HEK293 (cell line): ENCODE data around the gene TGFBI.

ENCODE experiments used
- CTCF ChIA-PET: fragments of 350-600 bp; formaldehyde crosslinking; extraction: SDS; loops from one replicate; lab custom pipeline; 2021; ENCODE audit warnings: antibody characterized with exemption; lab: Yijun Ruan, JAX
- POLR2A ChIA-PET: fragments of 300-600 bp; formaldehyde crosslinking; extraction: SDS; loops from one replicate; lab custom pipeline; 2020; ENCODE audit warnings: antibody characterized with exemption, inconsistent platforms; lab: Yijun Ruan, JAX
- H3K27ac ChIP-seq: fragments of 200-500 bp; sonication (Bioruptor generic); 2 replicates; pipeline ENCODE4 v1.5.1; 2014; ENCODE audit warnings: low read depth, low read length, control low read depth, inconsistent platforms; ENCODE audit errors: extremely low read depth
- H3K36me3 ChIP-seq, 2 experiments: fragments of 200-500 bp in 1 of 2; sonication (Bioruptor generic) in 1 of 2; 1 replicate in 1 of 2; 2 replicates in 1 of 2; pipeline ENCODE4 v1.5.1; 2014 to 2017; ENCODE audit warnings: inconsistent platforms in 2 of 2, low read length in 2 of 2; ENCODE audit not compliant: control insufficient read depth in 2 of 2, insufficient read depth in 1 of 2
- H3K4me1 ChIP-seq: fragments of 200-500 bp; sonication (Bioruptor generic); 2 replicates; pipeline ENCODE4 v1.5.1; 2014; ENCODE audit warnings: mild to moderate bottlenecking, low read length, inconsistent platforms; ENCODE audit not compliant: control insufficient read depth, insufficient read depth
- H3K4me3 ChIP-seq: 2 replicates; pipeline ENCODE4 v1.5.1; 2011; ENCODE audit warnings: low read depth, mild to moderate bottlenecking, control low read depth, low read length, moderate library complexity
- H3K9me3 ChIP-seq: fragments of 200-500 bp; sonication (Bioruptor generic); 2 replicates; pipeline ENCODE4 v1.5.1; 2014; ENCODE audit warnings: low read depth, low read length, inconsistent platforms; ENCODE audit not compliant: control insufficient read depth, insufficient read depth
- EGR2 ChIP-seq: fragments of 450-650 bp; formaldehyde crosslinking; IDR thresholded peaks from 2 replicates; pipeline ENCODE4 v1.5.1; 2016; ENCODE audit warnings: low read depth, missing biosample characterization, missing genetic modification characterization
- GLIS1 ChIP-seq: fragments of 450-650 bp; formaldehyde crosslinking; IDR thresholded peaks from 2 replicates; pipeline ENCODE4 v1.5.1; 2016; ENCODE audit warnings: missing biosample characterization, missing genetic modification characterization
- MYNN ChIP-seq: fragments of 450-650 bp; formaldehyde crosslinking; IDR thresholded peaks from 2 replicates; pipeline ENCODE4 v1.5.1; 2016; ENCODE audit warnings: missing biosample characterization, missing genetic modification characterization, borderline replicate concordance
- TRIM28 ChIP-seq: IDR thresholded peaks from 2 replicates; pipeline ENCODE4 v1.6.1; 2011; ENCODE audit warnings: low read length, control low read depth, borderline replicate concordance
- ZFP69B ChIP-seq: fragments of 450-650 bp; formaldehyde crosslinking; IDR thresholded peaks from 2 replicates; pipeline ENCODE4 v1.5.1; 2016; ENCODE audit warnings: missing biosample characterization, missing genetic modification characterization
- ZNF174 ChIP-seq: fragments of 450-650 bp; formaldehyde crosslinking; IDR thresholded peaks from 2 replicates; pipeline ENCODE4 v1.5.0; 2017; ENCODE audit warnings: missing biosample characterization, mild to moderate bottlenecking, missing genetic modification characterization
- ZNF19 ChIP-seq: fragments of 450-650 bp; formaldehyde crosslinking; IDR thresholded peaks from 2 replicates; pipeline ENCODE4; 2016; ENCODE audit warnings: missing biosample characterization, missing genetic modification characterization, low read depth
- ZNF202 ChIP-seq: fragments of 450-650 bp; formaldehyde crosslinking; IDR thresholded peaks from 2 replicates; pipeline ENCODE4 v1.5.1; 2016; ENCODE audit warnings: missing biosample characterization, missing genetic modification characterization, borderline replicate concordance
- ZNF324 ChIP-seq: fragments of 450-650 bp; formaldehyde crosslinking; IDR thresholded peaks from 2 replicates; pipeline ENCODE4 v1.5.1; 2016; ENCODE audit warnings: missing biosample characterization, missing genetic modification characterization
- ZNF366 ChIP-seq: fragments of 450-650 bp; formaldehyde crosslinking; conservative IDR thresholded peaks from 2 replicates; pipeline ENCODE4 v1.5.1; 2016; ENCODE audit warnings: missing biosample characterization, missing genetic modification characterization
- ZNF433 ChIP-seq: fragments of 450-650 bp; formaldehyde crosslinking; IDR thresholded peaks from 2 replicates; pipeline ENCODE4 v1.5.1; 2016; ENCODE audit warnings: missing biosample characterization, missing genetic modification characterization, low read depth
- ZNF624 ChIP-seq: fragments of 450-650 bp; formaldehyde crosslinking; IDR thresholded peaks from 2 replicates; pipeline ENCODE4 v1.5.1; 2017; ENCODE audit warnings: missing biosample characterization, missing genetic modification characterization
- ZNF654 ChIP-seq: fragments of 450-650 bp; formaldehyde crosslinking; IDR thresholded peaks from 2 replicates; pipeline ENCODE4 v1.5.1; 2016; ENCODE audit warnings: low read depth, missing biosample characterization, missing genetic modification characterization
- ZNF707 ChIP-seq: fragments of 450-650 bp; formaldehyde crosslinking; IDR thresholded peaks from 2 replicates; pipeline ENCODE4 v1.5.1; 2016; ENCODE audit warnings: missing biosample characterization, missing genetic modification characterization
- ZNF785 ChIP-seq: fragments of 450-650 bp; formaldehyde crosslinking; IDR thresholded peaks from 2 replicates; pipeline ENCODE4 v1.5.1; 2016; ENCODE audit warnings: missing biosample characterization, missing genetic modification characterization
- ZNF791 ChIP-seq: fragments of 450-650 bp; formaldehyde crosslinking; IDR thresholded peaks from 2 replicates; pipeline ENCODE4 v1.5.1; 2016; ENCODE audit warnings: missing biosample characterization, missing genetic modification characterization
- TF ChIP-seq, protein P1 (sequence below): fragments of 450-650 bp; formaldehyde crosslinking; IDR thresholded peaks from 2 replicates; pipeline ENCODE4 v1.5.1; 2016; ENCODE audit warnings: missing biosample characterization, missing genetic modification characterization, borderline replicate concordance
- TF ChIP-seq, protein P2 (sequence below): fragments of 450-650 bp; formaldehyde crosslinking; IDR thresholded peaks from 2 replicates; pipeline ENCODE4 v1.5.1; 2016; ENCODE audit warnings: missing biosample characterization, missing genetic modification characterization
- TF ChIP-seq, protein P3 (sequence below): fragments of 450-650 bp; formaldehyde crosslinking; IDR thresholded peaks from 2 replicates; pipeline ENCODE4 v1.5.1; 2017; ENCODE audit warnings: missing biosample characterization, missing genetic modification characterization
- TF ChIP-seq, protein P4 (sequence below): fragments of 450-650 bp; formaldehyde crosslinking; IDR thresholded peaks from 2 replicates; pipeline ENCODE4 v1.5.1; 2016; ENCODE audit warnings: missing biosample characterization, missing genetic modification characterization
- TF ChIP-seq, protein P5 (sequence below): fragments of 450-650 bp; formaldehyde crosslinking; IDR thresholded peaks from 2 replicates; pipeline ENCODE4 v1.5.1; 2016; ENCODE audit warnings: missing biosample characterization, missing genetic modification characterization, borderline replicate concordance
- TF ChIP-seq, protein P6 (sequence below): fragments of 450-650 bp; formaldehyde crosslinking; IDR thresholded peaks from 2 replicates; pipeline ENCODE4 v1.5.1; 2016; ENCODE audit warnings: missing biosample characterization, missing genetic modification characterization

Gene TGFBI

DNA sequence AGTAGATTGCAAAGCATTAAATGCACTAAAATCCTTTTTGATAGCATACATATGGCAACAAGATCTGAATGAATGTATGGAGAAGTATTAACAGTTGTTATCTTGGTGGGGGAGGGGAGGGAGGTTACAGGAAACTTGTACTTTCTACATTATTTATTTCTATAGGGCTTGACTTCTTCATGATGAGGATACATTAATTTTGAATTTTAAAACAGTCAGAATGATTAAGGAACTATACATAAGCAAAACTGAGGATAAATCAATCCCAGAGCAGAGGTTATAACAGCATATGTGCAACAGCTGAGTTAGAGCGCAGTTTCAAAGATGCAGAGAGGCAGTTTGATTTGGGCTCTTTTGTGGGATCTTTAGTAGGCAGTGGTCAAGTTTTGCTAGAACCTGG is 80.0 kb downstream of the TGFBI start (continued):
- TF ChIP-seq, protein P1, sequence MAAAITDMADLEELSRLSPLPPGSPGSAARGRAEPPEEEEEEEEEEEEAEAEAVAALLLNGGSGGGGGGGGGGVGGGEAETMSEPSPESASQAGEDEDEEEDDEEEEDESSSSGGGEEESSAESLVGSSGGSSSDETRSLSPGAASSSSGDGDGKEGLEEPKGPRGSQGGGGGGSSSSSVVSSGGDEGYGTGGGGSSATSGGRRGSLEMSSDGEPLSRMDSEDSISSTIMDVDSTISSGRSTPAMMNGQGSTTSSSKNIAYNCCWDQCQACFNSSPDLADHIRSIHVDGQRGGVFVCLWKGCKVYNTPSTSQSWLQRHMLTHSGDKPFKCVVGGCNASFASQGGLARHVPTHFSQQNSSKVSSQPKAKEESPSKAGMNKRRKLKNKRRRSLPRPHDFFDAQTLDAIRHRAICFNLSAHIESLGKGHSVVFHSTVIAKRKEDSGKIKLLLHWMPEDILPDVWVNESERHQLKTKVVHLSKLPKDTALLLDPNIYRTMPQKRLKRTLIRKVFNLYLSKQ (tag by site-specific recombination): no peak
- TF ChIP-seq ZNF654 (tag by site-specific recombination) (no peak), ZNF791 (tag by site-specific recombination) (no peak), GLIS1 (tag by site-specific recombination) (no peak), ZNF202 (tag by site-specific recombination) (no peak)
- TF ChIP-seq, protein P2, sequence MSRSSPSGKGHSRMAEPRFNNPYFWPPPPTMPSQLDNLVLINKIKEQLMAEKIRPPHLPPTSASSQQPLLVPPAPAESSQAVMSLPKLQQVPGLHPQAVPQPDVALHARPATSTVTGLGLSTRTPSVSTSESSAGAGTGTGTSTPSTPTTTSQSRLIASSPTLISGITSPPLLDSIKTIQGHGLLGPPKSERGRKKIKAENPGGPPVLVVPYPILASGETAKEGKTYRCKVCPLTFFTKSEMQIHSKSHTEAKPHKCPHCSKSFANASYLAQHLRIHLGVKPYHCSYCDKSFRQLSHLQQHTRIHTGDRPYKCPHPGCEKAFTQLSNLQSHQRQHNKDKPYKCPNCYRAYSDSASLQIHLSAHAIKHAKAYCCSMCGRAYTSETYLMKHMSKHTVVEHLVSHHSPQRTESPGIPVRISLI (tag by site-specific recombination): no peak

DNA sequence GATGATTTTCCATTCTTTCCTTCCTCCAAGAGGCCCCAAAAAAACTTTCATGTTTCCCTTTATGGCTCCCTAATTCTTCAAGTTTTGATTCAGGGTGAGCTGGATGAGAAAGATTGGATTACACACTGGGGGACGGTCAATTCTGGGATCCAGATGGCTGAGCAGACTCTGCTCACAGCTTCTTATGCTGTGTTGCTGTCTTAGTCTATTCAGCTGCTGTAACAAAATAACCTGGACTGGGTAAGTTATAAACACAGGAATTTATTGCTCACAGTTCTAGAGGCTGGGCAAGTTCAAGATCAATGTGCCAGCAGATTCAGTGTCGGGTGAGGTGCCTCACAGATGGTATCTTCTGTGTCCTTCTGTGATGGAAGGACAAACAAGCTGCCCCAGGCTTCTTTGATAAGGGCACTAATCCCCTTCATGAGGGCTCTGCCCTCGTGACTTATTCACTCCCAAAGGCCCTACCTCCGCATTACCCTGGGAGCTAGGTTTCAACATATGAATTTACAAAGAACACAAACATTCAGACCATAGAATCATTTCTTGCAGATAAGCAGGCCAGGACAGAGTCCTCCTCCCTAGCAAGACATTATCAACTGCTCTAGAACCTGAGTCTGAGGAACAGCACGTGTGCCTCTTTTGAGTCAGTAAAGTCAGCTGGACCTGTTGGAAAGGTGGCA is 80.8 kb downstream of the TGFBI start:
- ChIA-PET POLR2A (no interaction called here), CTCF (interaction anchor here (0.5 to 1.3 kb wide), 6 partner anchors 9 to 1562 kb away, joined by 3 to 5 read pairs (median 3); no protein-coding TSS in a partner anchor)
- Histone ChIP-seq H3K36me3 (no peaks in the 10 kb centered on the region), H3K4me1 (peaks cover 2% of the 10 kb centered on the region; the same call in 1 of the 2 replicates), H3K9me3 (no peaks in the 10 kb centered on the region), H3K4me3 (no peak overlapping the region), H3K27ac (no peak overlapping the region)
- TF ChIP-seq ZNF624 (tag by site-specific recombination): no peak
- TF ChIP-seq, protein P3, sequence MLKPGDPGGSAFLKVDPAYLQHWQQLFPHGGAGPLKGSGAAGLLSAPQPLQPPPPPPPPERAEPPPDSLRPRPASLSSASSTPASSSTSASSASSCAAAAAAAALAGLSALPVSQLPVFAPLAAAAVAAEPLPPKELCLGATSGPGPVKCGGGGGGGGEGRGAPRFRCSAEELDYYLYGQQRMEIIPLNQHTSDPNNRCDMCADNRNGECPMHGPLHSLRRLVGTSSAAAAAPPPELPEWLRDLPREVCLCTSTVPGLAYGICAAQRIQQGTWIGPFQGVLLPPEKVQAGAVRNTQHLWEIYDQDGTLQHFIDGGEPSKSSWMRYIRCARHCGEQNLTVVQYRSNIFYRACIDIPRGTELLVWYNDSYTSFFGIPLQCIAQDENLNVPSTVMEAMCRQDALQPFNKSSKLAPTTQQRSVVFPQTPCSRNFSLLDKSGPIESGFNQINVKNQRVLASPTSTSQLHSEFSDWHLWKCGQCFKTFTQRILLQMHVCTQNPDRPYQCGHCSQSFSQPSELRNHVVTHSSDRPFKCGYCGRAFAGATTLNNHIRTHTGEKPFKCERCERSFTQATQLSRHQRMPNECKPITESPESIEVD: no peak
- no peak for TF ChIP-seq ZNF324
- TF ChIP-seq, protein P4, sequence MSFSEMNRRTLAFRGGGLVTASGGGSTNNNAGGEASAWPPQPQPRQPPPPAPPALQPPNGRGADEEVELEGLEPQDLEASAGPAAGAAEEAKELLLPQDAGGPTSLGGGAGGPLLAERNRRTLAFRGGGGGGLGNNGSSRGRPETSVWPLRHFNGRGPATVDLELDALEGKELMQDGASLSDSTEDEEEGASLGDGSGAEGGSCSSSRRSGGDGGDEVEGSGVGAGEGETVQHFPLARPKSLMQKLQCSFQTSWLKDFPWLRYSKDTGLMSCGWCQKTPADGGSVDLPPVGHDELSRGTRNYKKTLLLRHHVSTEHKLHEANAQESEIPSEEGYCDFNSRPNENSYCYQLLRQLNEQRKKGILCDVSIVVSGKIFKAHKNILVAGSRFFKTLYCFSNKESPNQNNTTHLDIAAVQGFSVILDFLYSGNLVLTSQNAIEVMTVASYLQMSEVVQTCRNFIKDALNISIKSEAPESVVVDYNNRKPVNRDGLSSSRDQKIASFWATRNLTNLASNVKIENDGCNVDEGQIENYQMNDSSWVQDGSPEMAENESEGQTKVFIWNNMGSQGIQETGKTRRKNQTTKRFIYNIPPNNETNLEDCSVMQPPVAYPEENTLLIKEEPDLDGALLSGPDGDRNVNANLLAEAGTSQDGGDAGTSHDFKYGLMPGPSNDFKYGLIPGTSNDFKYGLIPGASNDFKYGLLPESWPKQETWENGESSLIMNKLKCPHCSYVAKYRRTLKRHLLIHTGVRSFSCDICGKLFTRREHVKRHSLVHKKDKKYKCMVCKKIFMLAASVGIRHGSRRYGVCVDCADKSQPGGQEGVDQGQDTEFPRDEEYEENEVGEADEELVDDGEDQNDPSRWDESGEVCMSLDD (tag by site-specific recombination): no peak
- TF ChIP-seq MYNN (tag by site-specific recombination): no peak
- no peak for TF ChIP-seq ZNF174
- no peak for TF ChIP-seq ZFP69B
- TF ChIP-seq ZNF707: no peak
- no peak for TF ChIP-seq TRIM28
- TF ChIP-seq EGR2 (tag by site-specific recombination): no peak
- TF ChIP-seq, protein P5, sequence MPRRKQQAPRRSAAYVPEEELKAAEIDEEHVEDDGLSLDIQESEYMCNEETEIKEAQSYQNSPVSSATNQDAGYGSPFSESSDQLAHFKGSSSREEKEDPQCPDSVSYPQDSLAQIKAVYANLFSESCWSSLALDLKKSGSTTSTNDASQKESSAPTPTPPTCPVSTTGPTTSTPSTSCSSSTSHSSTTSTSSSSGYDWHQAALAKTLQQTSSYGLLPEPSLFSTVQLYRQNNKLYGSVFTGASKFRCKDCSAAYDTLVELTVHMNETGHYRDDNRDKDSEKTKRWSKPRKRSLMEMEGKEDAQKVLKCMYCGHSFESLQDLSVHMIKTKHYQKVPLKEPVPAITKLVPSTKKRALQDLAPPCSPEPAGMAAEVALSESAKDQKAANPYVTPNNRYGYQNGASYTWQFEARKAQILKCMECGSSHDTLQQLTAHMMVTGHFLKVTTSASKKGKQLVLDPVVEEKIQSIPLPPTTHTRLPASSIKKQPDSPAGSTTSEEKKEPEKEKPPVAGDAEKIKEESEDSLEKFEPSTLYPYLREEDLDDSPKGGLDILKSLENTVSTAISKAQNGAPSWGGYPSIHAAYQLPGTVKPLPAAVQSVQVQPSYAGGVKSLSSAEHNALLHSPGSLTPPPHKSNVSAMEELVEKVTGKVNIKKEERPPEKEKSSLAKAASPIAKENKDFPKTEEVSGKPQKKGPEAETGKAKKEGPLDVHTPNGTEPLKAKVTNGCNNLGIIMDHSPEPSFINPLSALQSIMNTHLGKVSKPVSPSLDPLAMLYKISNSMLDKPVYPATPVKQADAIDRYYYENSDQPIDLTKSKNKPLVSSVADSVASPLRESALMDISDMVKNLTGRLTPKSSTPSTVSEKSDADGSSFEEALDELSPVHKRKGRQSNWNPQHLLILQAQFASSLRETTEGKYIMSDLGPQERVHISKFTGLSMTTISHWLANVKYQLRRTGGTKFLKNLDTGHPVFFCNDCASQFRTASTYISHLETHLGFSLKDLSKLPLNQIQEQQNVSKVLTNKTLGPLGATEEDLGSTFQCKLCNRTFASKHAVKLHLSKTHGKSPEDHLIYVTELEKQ (tag by site-specific recombination): no peak
- no peak for TF ChIP-seq ZNF366 (tag by site-specific recombination)
- TF ChIP-seq, protein P6, sequence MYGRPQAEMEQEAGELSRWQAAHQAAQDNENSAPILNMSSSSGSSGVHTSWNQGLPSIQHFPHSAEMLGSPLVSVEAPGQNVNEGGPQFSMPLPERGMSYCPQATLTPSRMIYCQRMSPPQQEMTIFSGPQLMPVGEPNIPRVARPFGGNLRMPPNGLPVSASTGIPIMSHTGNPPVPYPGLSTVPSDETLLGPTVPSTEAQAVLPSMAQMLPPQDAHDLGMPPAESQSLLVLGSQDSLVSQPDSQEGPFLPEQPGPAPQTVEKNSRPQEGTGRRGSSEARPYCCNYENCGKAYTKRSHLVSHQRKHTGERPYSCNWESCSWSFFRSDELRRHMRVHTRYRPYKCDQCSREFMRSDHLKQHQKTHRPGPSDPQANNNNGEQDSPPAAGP: no peak
- no peak for TF ChIP-seq ZNF433 (tag by site-specific recombination)
- no peak for TF ChIP-seq ZNF785 (tag by site-specific recombination)
- TF ChIP-seq ZNF19 (tag by site-specific recombination): no peak
